Activated CD8-positive, alpha-beta T cell treated with anti-CD3 and anti-CD28 coated beads for 36 hours (primary cell): ENCODE measurements around the gene ATP6V1B1. TPM values are rescaled to one million over a fixed set of nuclear protein-coding genes. Genes with fewer than 3 reads are reported as not detected.

ENCODE experiments used
- ATAC-seq: fragments of 200-7000 bp; cut with Tn5 transposase; one replicate; pipeline ENCODE4 v1.10.0; 2021; ENCODE audit warnings: mild to moderate bottlenecking, moderate library complexity
- CTCF ChIA-PET: fragments of 350-600 bp; sonication (Branson Sonifier 250); formaldehyde crosslinking; loops from one replicate; lab custom pipeline; 2021; ENCODE audit warnings: antibody characterized with exemption; lab: Charles Lee
- POLR2A ChIA-PET: fragments of 350-600 bp; sonication (Branson Sonifier 250); formaldehyde crosslinking; loops from one replicate; lab custom pipeline; 2021; ENCODE audit warnings: antibody characterized with exemption; lab: Charles Lee
- DNase-seq: peaks from one replicate; pipeline ENCODE4 v3.0.0-alpha.2; 2020
- H3K27ac Mint-ChIP-seq: one replicate; pipeline ENCODE4 v1.8.0; 2021; ENCODE audit warnings: mild to moderate bottlenecking, mixed read lengths
- H3K27me3 Mint-ChIP-seq: one replicate; pipeline ENCODE4 v1.8.0; 2021; ENCODE audit warnings: mixed read lengths
- H3K36me3 Mint-ChIP-seq: one replicate; pipeline ENCODE4 v1.8.0; 2021; ENCODE audit warnings: low read depth, mixed read lengths
- H3K4me1 Mint-ChIP-seq: one replicate; pipeline ENCODE4 v1.8.0; 2021; ENCODE audit warnings: low read depth, mixed read lengths
- H3K4me3 Mint-ChIP-seq: one replicate; pipeline ENCODE4 v1.8.0; 2021; ENCODE audit warnings: mild to moderate bottlenecking, moderate library complexity, mixed read lengths
- H3K9me3 Mint-ChIP-seq: one replicate; pipeline ENCODE4 v1.8.0; 2021; ENCODE audit warnings: mixed read lengths
- intact Hi-C: fragments of 100-400 bp; cut with micrococcal nuclease; formaldehyde crosslinking; loops from one replicate; pipeline ENCODE4 v1.10.0; 2022
- total RNA-seq, 2 experiments: library from RNA; stranded (reverse); gene quantifications; one replicate each; pipeline ENCODE4 v1.2.3, GENCODE V29; 2021
- TF ChIP-seq, protein P1 (sequence below): fragments of 200-600 bp; IDR thresholded peaks from one replicate; pipeline ENCODE4 v1.8.0; 2022; ENCODE audit warnings: antibody characterized with exemption, mild to moderate bottlenecking

ATP6V1B1 gene
- total RNA-seq, 2 experiments from 2014 or later = not detected

DNA sequence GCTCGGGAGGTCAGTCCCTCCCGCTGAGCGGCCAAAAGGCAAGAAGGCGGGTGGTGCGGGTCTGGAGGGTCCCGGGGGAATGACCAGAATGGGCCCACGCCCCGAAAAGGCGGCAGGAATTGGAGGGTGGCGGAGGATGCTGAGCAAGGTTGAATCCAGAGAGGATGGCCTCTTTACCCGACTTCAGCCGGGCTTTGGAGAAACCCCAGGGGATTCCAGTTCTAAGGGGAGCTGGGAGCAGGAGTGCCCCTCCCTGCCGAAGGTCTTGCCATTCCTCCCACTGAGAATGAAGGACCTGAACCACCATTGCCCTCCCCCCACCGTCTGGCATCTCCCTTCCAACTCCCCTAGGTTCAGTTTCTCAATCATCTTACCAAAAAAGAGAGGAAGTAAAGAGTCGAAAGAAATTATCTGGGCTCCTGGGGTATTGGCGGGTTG lies 38.9 kb upstream of the ATP6V1B1 start:
- ChIA-PET POLR2A (no interaction called here), CTCF (interaction anchor here (0.9 to 2.4 kb wide), 3 partner anchors 23 to 49 kb away, joined by 3 to 11 read pairs (median 4); no protein-coding TSS in a partner anchor)
- no peak overlapping the region for H3K4me3 Mint-ChIP-seq
- intact Hi-C loops = no loop called here
- no peaks in the 10 kb centered on the region for H3K36me3 Mint-ChIP-seq
- peaks cover 82% of the 10 kb centered on the region for H3K27me3 Mint-ChIP-seq
- no peak overlapping the region for H3K27ac Mint-ChIP-seq
- TF ChIP-seq, protein P1, sequence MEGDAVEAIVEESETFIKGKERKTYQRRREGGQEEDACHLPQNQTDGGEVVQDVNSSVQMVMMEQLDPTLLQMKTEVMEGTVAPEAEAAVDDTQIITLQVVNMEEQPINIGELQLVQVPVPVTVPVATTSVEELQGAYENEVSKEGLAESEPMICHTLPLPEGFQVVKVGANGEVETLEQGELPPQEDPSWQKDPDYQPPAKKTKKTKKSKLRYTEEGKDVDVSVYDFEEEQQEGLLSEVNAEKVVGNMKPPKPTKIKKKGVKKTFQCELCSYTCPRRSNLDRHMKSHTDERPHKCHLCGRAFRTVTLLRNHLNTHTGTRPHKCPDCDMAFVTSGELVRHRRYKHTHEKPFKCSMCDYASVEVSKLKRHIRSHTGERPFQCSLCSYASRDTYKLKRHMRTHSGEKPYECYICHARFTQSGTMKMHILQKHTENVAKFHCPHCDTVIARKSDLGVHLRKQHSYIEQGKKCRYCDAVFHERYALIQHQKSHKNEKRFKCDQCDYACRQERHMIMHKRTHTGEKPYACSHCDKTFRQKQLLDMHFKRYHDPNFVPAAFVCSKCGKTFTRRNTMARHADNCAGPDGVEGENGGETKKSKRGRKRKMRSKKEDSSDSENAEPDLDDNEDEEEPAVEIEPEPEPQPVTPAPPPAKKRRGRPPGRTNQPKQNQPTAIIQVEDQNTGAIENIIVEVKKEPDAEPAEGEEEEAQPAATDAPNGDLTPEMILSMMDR = no peak
- H3K9me3 Mint-ChIP-seq = no peaks in the 10 kb centered on the region
- DNase-seq (no peak), ATAC-seq (no peak)
- H3K4me1 Mint-ChIP-seq = peaks cover 14% of the 10 kb centered on the region

DNA sequence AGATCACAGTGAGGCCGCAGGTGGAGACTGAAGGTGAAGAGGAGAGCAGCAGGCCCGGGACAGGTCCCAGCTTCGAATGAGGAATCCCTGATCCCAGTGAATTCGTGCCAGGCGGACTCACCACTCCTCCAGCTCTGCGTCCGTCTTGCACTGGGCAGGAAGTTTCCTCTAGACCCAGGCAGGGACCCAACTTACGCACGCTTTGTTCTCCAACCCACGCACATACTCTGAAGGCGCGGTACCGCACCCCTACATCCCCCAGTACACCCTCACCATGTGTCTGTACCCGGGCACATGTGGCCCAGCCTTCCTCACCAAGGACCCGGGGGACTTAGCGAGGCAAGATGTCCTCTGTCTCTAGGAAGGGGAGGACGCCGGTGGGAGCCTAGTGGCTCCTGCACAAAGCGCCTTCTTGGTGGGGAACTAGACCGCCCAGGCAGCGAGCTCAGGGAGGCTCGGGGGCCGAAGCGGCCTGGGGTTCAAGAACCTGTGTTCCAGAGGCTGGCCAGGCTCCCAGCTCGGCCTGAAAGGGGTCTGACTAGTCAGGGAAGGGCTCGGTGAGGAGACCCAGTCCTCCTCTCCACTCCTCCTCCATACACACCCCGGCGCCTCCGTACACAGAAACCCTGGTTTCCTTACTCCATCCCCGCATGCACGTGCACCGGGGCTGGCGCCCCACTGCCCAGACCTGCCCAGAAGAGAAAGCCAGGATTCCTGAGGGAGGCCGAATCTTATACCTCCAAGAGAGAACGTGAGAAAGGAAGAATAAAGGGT lies 38.3 kb upstream of the ATP6V1B1 start:
- Mint-ChIP-seq H3K27me3 (peaks cover 84% of the 10 kb centered on the region), H3K4me3 (no peak overlapping the region), H3K36me3 (no peaks in the 10 kb centered on the region), H3K9me3 (no peaks in the 10 kb centered on the region), H3K4me1 (peaks cover 14% of the 10 kb centered on the region), H3K27ac (no peak overlapping the region)
- TF ChIP-seq, protein P1 = no peak
- intact Hi-C loops = no loop called here
- CTCF ChIA-PET = interaction anchor here (0.8 to 2.4 kb wide), 5 partner anchors 14 to 50 kb away, joined by 3 to 11 read pairs (median 3); no protein-coding TSS in a partner anchor
- no peak for DNase-seq
- POLR2A ChIA-PET = interaction anchor here (1.0 kb wide), 1 partner anchor 36 kb away, joined by 3 read pairs; no protein-coding TSS in a partner anchor
- peak; percentile 21 for ATAC-seq

DNA sequence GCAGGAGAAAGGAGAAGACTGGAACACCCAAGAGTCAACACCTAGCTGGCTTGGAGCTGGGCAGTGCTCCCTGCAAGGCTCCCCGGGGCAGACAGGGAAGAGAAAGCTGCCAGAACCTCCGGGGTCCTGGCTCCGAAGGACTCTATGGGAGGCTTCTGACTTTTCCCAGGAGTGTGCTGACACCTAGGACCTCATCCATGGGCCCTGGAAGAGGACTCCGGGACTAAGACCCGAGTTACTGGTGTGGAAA lies 37.8 kb upstream of the ATP6V1B1 start:
- POLR2A ChIA-PET = interaction anchor here (1.0 kb wide), 1 partner anchor 36 kb away, joined by 3 read pairs; no protein-coding TSS in a partner anchor
- intact Hi-C loops = no loop called here
- ATAC-seq = no peak
- H3K27me3 Mint-ChIP-seq = peaks cover 85% of the 10 kb centered on the region
- H3K4me3 Mint-ChIP-seq = no peak overlapping the region
- no peak for DNase-seq
- H3K4me1 Mint-ChIP-seq = peaks cover 14% of the 10 kb centered on the region
- H3K27ac Mint-ChIP-seq = no peak overlapping the region
- H3K36me3 Mint-ChIP-seq = no peaks in the 10 kb centered on the region
- no peaks in the 10 kb centered on the region for H3K9me3 Mint-ChIP-seq
- TF ChIP-seq, protein P1 = no peak
- CTCF ChIA-PET = interaction anchor here (0.8 to 1.5 kb wide), 4 partner anchors 13 to 50 kb away, joined by 3 to 4 read pairs (median 3); no protein-coding TSS in a partner anchor

DNA sequence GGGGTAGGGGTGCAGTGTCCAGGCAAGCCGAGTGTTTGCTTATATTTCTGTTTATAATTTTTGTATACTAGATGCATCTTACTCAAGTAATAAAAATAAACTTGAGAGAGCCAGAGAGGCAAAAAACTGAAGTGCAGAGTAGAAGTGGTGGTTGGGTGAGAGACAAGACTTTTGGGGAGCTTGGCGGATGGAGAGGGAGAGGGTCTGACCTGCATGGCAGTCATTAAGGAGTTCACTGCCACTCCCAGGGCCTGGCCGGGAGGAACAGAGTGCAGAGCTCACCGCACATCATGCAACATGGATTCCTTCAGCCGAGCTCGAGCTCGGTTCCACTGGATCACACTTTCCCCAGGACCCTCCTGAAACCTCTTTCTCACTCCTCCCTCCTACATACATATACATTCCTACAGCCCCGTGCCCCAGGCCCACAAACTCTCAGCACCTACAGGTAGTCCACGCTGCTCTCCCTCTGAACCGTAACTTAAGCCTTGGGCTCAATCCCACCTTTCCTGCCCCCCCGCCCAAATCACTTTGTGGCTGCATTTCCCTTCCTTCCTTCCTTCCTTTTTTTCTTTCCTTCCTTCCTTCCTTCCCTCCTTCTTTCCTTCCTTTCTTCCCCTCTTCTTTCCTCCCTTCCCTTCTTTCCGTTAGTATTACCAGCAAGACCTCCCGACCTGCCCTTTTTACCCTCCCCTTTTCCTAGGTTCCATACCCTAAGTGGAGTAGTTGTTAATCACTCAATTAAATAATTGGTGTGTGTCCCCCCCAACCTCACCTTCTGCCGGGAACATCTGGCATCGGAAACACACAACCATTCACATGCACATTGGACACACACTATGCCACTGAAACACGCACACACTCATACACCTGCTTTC lies 37.1 kb upstream of the ATP6V1B1 start:
- POLR2A ChIA-PET = interaction anchor here (1.0 kb wide), 1 partner anchor 35 kb away, joined by 3 read pairs; no protein-coding TSS in a partner anchor
- Mint-ChIP-seq H3K27me3 (peaks cover 88% of the 10 kb centered on the region), H3K4me3 (no peak overlapping the region), H3K9me3 (no peaks in the 10 kb centered on the region), H3K36me3 (no peaks in the 10 kb centered on the region), H3K4me1 (peaks cover 14% of the 10 kb centered on the region), H3K27ac (no peak overlapping the region)
- intact Hi-C loops = no loop called here
- TF ChIP-seq, protein P1 = no peak
- CTCF ChIA-PET = interaction anchor here (0.8 to 1.5 kb wide), 4 partner anchors 13 to 49 kb away, joined by 3 to 4 read pairs (median 3); no protein-coding TSS in a partner anchor
- ATAC-seq = no peak
- DNase-seq = no peak
